ENCODE measurements around the gene GPBP1. TPM values are rescaled to one million over a fixed set of nuclear protein-coding genes. Genes with fewer than 3 reads are reported as not detected.
"Not testable (repeated sequence)": the region's sequence is repeated elsewhere in the genome, so short reads cannot be mapped to it uniquely, and the experiment has no call there.

The GPBP1 gene
- polyA plus RNA-seq, 1 donor, result 92.1 TPM

DNA sequence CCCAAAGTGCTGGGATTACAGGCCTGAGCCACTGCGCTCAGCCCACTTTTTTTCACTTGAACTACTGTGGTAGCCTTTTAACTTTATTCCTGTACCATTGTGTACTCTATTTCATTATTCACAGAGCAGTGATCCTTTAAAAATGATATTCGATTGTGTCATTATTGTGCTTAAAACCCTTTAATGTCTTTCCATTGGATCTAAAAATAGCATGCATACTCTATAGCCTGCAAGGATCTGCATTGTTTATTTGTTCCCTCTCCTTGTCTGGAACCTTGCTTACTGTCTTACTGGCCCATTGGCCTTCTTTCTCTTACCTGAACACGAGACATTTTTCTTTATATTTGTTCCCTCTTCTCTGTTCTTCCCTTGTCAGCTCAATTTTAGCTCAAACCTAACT lies 15.7 kb downstream of the GPBP1 start:
- Histone ChIP-seq H3K9me3 (ENCODE audit: control insufficient read depth, low read depth, low read length) (no peaks in the 10 kb centered on the region), H3K36me3 (ENCODE audit: control insufficient read depth, insufficient read depth, low read length) (peaks cover 10% of the 10 kb centered on the region), H3K27me3 (ENCODE audit: control insufficient read depth, insufficient read depth, low read length) (no peaks in the 10 kb centered on the region), H3K4me1 (ENCODE audit: control insufficient read depth, insufficient read depth, low read length) (peaks cover 3% of the 10 kb centered on the region), H3K27ac (ENCODE audit: low read length) (no peak overlapping the region), H3K4me3 (ENCODE audit: low read length) (no peak overlapping the region)
- WGBS (ENCODE audit: insufficient coverage, low lambda C conversion rate), result no CpG with 5 or more reads among the region's 3 CpGs
- no peak for DNase-seq

DNA sequence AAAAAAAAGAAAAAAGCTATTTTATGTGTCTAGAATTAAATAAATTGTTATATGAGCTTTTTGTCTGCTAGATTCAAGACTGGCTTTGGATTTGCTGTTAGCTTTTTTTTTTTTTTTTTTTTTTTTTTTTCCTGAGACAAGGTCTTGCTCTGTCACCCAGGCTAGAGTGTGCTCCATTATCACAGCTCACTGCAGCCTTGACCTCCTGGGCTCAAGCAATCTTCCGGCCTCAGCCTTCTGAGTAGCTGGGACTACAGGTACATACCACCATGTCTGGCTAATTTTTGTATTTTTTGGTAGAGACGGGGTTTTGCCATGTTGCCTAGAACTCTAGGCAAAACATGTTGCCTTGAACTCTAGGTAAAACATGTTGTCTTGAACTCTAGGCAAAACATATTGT lies 16.7 kb downstream of the GPBP1 start:
- WGBS (ENCODE audit: insufficient coverage, low lambda C conversion rate), result no CpG with 5 or more reads among the region's 2 CpGs
- DNase-seq, result no peak
- no peak overlapping the region for H3K27ac ChIP-seq (ENCODE audit: low read length)
- peaks cover 3% of the 10 kb centered on the region for H3K4me1 ChIP-seq (ENCODE audit: control insufficient read depth, insufficient read depth, low read length)
- H3K27me3 ChIP-seq (ENCODE audit: control insufficient read depth, insufficient read depth, low read length), result no peaks in the 10 kb centered on the region
- H3K36me3 ChIP-seq (ENCODE audit: control insufficient read depth, insufficient read depth, low read length), result peaks cover 10% of the 10 kb centered on the region
- H3K9me3 ChIP-seq (ENCODE audit: control insufficient read depth, low read depth, low read length), result no peaks in the 10 kb centered on the region
- no peak overlapping the region for H3K4me3 ChIP-seq (ENCODE audit: low read length)

DNA sequence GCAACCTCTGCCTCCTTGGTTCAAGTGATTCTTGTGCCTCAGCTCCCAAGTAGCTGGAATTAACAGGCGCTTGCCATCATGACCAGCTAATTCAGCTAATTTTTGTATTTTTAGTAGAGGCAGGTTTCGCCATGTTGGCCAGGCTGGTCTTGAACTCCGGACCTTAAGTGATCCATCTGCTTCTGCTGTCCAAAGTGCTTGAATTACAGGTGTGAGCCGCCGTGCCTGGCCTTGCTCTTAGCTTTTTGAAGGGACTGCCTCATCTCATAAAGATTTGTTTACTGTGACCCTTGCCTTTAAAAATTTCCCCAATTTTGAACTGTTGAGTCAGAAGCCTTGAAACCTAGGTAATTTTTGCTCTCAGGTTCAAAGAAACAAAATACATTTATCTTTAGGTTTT lies 17.3 kb downstream of the GPBP1 start:
- Histone ChIP-seq H3K9me3 (ENCODE audit: control insufficient read depth, low read depth, low read length) (no peaks in the 10 kb centered on the region), H3K36me3 (ENCODE audit: control insufficient read depth, insufficient read depth, low read length) (peaks cover 10% of the 10 kb centered on the region), H3K4me1 (ENCODE audit: control insufficient read depth, insufficient read depth, low read length) (peaks cover 3% of the 10 kb centered on the region), H3K27ac (ENCODE audit: low read length) (no peak overlapping the region), H3K27me3 (ENCODE audit: control insufficient read depth, insufficient read depth, low read length) (no peaks in the 10 kb centered on the region), H3K4me3 (ENCODE audit: low read length) (no peak overlapping the region)
- 100% methylated on average over 1 of the region's 5 CpGs for WGBS (ENCODE audit: insufficient coverage, low lambda C conversion rate)
- DNase-seq, result no peak

DNA sequence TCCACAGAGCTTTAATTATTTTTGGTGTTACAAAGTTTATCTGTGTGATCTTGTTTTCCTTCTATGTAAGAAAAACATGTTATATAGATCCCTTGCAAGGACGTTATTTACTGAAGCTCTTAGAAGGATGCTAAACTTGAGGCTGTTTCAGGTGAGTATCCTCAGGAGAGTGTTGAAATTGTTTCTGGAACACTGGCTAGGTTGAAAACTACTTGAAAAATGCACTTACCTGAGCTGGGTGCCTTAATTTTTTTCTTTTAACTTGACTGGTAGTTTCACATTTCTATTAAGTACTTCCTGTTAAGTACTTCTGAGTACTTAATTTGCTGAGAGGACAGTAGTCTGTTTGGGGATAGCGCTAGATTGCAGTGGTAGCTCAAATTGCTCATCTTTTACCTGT lies 18.1 kb downstream of the GPBP1 start:
- no peak for DNase-seq
- Histone ChIP-seq H3K36me3 (ENCODE audit: control insufficient read depth, insufficient read depth, low read length) (peaks cover 13% of the 10 kb centered on the region), H3K27ac (ENCODE audit: low read length) (no peak overlapping the region), H3K9me3 (ENCODE audit: control insufficient read depth, low read depth, low read length) (no peaks in the 10 kb centered on the region), H3K27me3 (ENCODE audit: control insufficient read depth, insufficient read depth, low read length) (no peaks in the 10 kb centered on the region), H3K4me1 (ENCODE audit: control insufficient read depth, insufficient read depth, low read length) (no peaks in the 10 kb centered on the region), H3K4me3 (ENCODE audit: low read length) (no peak overlapping the region)
- 80% methylated on average over 1 of the region's 2 CpGs for WGBS (ENCODE audit: insufficient coverage, low lambda C conversion rate)

DNA sequence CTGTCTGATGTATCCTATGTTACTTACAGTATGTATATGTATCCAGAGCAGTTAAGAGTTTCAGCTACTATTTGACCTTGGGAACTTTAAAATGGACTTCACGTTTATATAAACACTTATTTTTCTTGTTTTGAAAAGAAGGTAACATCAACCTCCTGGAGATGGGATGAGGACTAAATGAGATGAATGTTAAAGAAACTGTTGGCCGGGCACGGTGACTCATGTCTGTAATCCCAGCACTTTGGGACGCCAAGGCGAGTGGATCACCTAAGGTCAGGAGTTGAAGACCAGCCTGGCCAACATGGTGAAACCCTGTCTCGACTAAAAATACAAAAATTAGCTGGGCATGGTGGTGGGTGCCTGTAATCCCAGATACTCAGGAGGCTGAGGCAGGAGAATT lies 19.0 kb downstream of the GPBP1 start:
- H3K36me3 ChIP-seq (ENCODE audit: control insufficient read depth, insufficient read depth, low read length), result peaks cover 16% of the 10 kb centered on the region
- not testable (repeated sequence) for H3K27me3 ChIP-seq (ENCODE audit: control insufficient read depth, insufficient read depth, low read length); H3K4me3 ChIP-seq (ENCODE audit: low read length); H3K9me3 ChIP-seq (ENCODE audit: control insufficient read depth, low read depth, low read length); H3K27ac ChIP-seq (ENCODE audit: low read length); H3K4me1 ChIP-seq (ENCODE audit: control insufficient read depth, insufficient read depth, low read length); DNase-seq
- 83% methylated on average over 1 of the region's 6 CpGs for WGBS (ENCODE audit: insufficient coverage, low lambda C conversion rate)

DNA sequence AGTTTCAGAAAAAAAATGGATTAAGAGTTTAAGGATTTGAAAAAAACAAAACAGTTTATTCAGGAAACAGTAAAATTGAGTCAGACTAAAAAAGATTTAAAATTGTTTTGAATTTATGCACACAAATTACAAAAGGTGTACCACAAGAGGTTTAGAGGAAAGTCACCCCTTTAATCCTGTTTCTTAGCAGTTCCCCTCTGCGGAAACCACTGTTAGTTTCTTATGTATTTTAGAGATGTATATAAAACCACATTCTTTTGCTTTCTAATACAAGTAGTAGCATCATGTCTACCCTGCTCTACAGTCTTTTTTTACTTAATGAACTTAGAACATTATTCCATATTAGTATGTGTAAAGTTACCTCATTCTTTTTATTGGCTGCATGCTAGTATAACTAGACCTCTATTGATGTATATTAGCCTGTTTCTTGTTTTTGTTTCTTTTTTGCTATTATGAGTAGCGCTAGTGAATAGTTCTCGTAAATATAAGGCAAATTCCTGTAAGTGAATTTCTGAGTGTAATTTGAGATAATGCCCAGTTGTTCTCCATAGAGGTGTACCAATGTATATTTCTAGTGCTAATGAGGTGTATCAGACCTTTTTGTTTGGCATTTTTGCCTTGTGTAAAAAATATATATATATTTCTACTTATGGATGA lies 20.0 kb downstream of the GPBP1 start:
- H3K27me3 ChIP-seq (ENCODE audit: control insufficient read depth, insufficient read depth, low read length), result no peaks in the 10 kb centered on the region
- H3K27ac ChIP-seq (ENCODE audit: low read length), result no peak overlapping the region
- 100% methylated on average over 1 of the region's 3 CpGs for WGBS (ENCODE audit: insufficient coverage, low lambda C conversion rate)

DNA sequence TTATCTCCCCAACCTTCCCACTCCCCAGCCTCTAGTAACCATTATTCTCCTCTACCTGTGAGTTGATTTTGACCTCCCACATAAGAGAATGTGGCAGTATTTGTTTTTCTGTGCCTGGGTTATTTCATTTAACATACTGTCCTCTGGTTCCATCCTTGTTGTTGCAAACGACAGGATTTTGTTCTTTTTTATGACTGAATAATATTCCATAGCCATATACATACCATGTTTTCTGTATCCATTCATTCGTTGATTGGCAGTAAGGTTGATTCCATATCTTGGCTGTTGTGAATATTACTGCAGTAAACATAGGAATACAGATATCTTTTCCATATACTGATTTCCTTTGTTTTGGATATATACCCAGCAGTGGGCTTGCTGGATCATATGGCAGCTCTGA lies 20.8 kb downstream of the GPBP1 start:
- 80% methylated on average over 1 of the region's 2 CpGs for WGBS (ENCODE audit: insufficient coverage, low lambda C conversion rate)

More for the DNA sequence above, 20.0 kb downstream of the GPBP1 start:
- no peak for DNase-seq
- H3K9me3 ChIP-seq (ENCODE audit: control insufficient read depth, low read depth, low read length), result no peaks in the 10 kb centered on the region
- H3K36me3 ChIP-seq (ENCODE audit: control insufficient read depth, insufficient read depth, low read length), result peaks cover 19% of the 10 kb centered on the region
- no peak overlapping the region for H3K4me3 ChIP-seq (ENCODE audit: low read length)
- no peaks in the 10 kb centered on the region for H3K4me1 ChIP-seq (ENCODE audit: control insufficient read depth, insufficient read depth, low read length)

DNA sequence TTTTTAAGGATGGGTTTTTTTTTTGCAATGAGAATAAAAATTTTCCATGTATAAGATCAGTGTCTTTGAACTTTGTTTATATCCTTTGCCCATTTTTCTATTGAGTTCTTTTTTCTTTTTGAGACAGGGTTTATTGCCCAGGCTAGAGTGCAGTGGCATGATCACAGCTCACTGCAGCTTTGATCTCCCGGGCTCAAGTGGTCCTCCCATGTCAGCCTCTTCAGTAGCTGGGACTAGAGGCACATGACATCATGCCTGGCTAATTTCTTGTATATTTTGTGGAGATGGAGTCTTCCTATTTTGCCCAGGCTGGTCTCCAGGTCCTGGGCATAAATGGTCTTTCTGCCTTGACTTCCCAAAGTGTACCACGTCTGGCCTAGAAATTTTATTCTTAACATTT lies 21.2 kb downstream of the GPBP1 start:
- no peaks in the 10 kb centered on the region for H3K4me1 ChIP-seq (ENCODE audit: control insufficient read depth, insufficient read depth, low read length)
- no peak overlapping the region for H3K27ac ChIP-seq (ENCODE audit: low read length)
- H3K36me3 ChIP-seq (ENCODE audit: control insufficient read depth, insufficient read depth, low read length), result peaks cover 19% of the 10 kb centered on the region
- WGBS (ENCODE audit: insufficient coverage, low lambda C conversion rate), result no CpG with 5 or more reads among the region's 2 CpGs
- DNase-seq, result no peak
- peaks cover 2% of the 10 kb centered on the region for H3K9me3 ChIP-seq (ENCODE audit: control insufficient read depth, low read depth, low read length)
- H3K27me3 ChIP-seq (ENCODE audit: control insufficient read depth, insufficient read depth, low read length), result no peaks in the 10 kb centered on the region
- H3K4me3 ChIP-seq (ENCODE audit: low read length), result no peak overlapping the region

More for the DNA sequence above, 20.8 kb downstream of the GPBP1 start:
- H3K4me3 ChIP-seq (ENCODE audit: low read length), result no peak overlapping the region
- peaks cover 19% of the 10 kb centered on the region for H3K36me3 ChIP-seq (ENCODE audit: control insufficient read depth, insufficient read depth, low read length)
- H3K27ac ChIP-seq (ENCODE audit: low read length), result no peak overlapping the region
- no peaks in the 10 kb centered on the region for H3K9me3 ChIP-seq (ENCODE audit: control insufficient read depth, low read depth, low read length)
- no peaks in the 10 kb centered on the region for H3K4me1 ChIP-seq (ENCODE audit: control insufficient read depth, insufficient read depth, low read length)
- no peak for DNase-seq
- no peaks in the 10 kb centered on the region for H3K27me3 ChIP-seq (ENCODE audit: control insufficient read depth, insufficient read depth, low read length)

DNA sequence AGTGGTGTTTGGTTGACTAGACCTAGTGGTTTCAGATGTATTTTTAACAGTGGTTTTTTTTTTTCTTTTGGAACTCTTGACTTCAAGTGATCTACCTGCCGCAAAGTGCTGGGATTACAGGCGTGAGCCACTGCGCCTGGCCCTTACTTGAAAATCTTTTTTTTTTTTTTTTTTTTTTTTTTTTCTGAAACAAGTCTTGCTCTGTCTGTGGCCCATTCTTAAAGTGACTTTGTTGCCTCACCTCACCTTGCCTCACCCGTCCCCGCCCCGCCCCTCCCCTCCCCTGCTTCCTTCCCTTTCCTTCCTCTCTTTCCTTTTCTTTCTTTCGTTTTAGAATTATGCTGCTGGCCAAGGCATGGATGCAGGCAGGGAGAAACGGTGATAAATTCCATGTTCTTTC lies 26.0 kb downstream of the GPBP1 start:
- whole genome bisulfite sequencing (ENCODE audit: insufficient coverage, low lambda C conversion rate), result 51% methylated on average over 3 of the region's 8 CpGs
- peaks cover 2% of the 10 kb centered on the region for H3K9me3 ChIP-seq (ENCODE audit: control insufficient read depth, low read depth, low read length)
- no peak overlapping the region for H3K27ac ChIP-seq (ENCODE audit: low read length)
- H3K27me3 ChIP-seq (ENCODE audit: control insufficient read depth, insufficient read depth, low read length), result no peaks in the 10 kb centered on the region
- H3K4me3 ChIP-seq (ENCODE audit: low read length), result no peak overlapping the region
- peaks cover 14% of the 10 kb centered on the region for H3K36me3 ChIP-seq (ENCODE audit: control insufficient read depth, insufficient read depth, low read length)
- DNase-seq, result no peak
- no peaks in the 10 kb centered on the region for H3K4me1 ChIP-seq (ENCODE audit: control insufficient read depth, insufficient read depth, low read length)

DNA sequence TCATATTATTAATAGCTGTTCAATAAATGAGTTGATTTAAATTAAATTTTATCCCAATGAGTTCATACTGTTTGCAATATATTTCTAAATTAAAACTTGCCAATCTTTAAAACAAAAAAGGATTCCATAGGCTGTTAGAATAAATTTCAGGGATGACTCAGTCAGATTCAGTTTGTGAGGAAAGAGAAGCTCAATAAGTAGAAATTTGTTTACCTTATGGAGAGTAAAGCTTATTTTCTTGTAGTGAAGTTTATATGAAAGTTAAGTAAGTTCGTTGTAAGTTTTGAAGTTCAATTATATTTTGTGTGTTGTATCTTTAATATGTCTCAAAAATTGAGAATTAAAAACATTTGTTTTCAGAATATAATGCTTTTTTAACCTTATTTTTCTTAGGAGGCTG lies 29.0 kb downstream of the GPBP1 start:
- Histone ChIP-seq H3K4me1 (ENCODE audit: control insufficient read depth, insufficient read depth, low read length) (no peaks in the 10 kb centered on the region), H3K4me3 (ENCODE audit: low read length) (no peak overlapping the region), H3K9me3 (ENCODE audit: control insufficient read depth, low read depth, low read length) (peaks cover 2% of the 10 kb centered on the region), H3K36me3 (ENCODE audit: control insufficient read depth, insufficient read depth, low read length) (peaks cover 10% of the 10 kb centered on the region), H3K27ac (ENCODE audit: low read length) (no peak overlapping the region), H3K27me3 (ENCODE audit: control insufficient read depth, insufficient read depth, low read length) (no peaks in the 10 kb centered on the region)
- 100% methylated on average over 1 of the region's 1 CpG for WGBS (ENCODE audit: insufficient coverage, low lambda C conversion rate)
- no peak for DNase-seq

DNA sequence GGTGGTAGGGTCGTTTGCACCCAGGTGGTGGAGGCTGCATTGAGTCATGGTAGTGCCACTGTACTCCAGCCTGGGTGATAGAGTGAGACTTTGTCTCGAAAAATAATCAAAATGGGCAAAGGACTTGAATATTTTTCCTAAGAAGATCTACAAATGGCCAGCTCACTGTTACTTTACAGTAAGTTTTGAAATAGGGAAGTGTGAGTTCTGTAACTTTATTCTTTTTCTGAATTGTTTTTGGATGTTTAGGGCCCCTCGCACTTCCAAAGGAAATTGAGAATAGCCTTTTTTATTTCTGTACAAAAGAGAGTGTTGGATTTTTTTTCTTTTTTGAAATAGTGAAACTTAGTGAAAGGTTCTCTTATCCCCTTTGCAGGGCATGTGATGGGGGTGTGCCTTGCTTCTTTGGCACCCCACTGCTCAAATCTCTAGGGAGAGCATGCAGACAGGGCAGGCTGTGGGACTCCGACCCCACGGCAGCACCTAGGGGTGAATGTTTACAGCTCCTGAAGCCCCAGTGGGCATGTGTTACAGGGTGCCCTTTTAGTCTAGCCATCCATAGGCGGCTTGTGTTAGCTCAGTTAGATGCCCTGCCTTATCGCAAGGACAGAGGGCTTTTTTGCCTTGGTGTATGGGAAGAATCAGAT lies 33.3 kb downstream of the GPBP1 start:
- H3K4me3 ChIP-seq (ENCODE audit: low read length), result no peak overlapping the region
- H3K27ac ChIP-seq (ENCODE audit: low read length), result no peak overlapping the region
- no peaks in the 10 kb centered on the region for H3K27me3 ChIP-seq (ENCODE audit: control insufficient read depth, insufficient read depth, low read length)
- no peaks in the 10 kb centered on the region for H3K4me1 ChIP-seq (ENCODE audit: control insufficient read depth, insufficient read depth, low read length)
- H3K36me3 ChIP-seq (ENCODE audit: control insufficient read depth, insufficient read depth, low read length), result peaks cover 3% of the 10 kb centered on the region
- 100% methylated on average over 1 of the region's 7 CpGs for whole genome bisulfite sequencing (ENCODE audit: insufficient coverage, low lambda C conversion rate)
- DNase-seq, result no peak
- H3K9me3 ChIP-seq (ENCODE audit: control insufficient read depth, low read depth, low read length), result no peaks in the 10 kb centered on the region

All from large intestine (tissue), 3 donors.